Measurements from ENCODE around the gene TRAPPC12.
A peak's percentile ranks its signal among the peaks of the same experiment; 100 is the strongest.

TRAPPC12 gene

GRCh38 chr2:3517948-3518495, 138.5 kb downstream of the TRAPPC12 start:
- DNase-seq, result no peak

GRCh38 chr2:3518496-3519254, 139.2 kb downstream of the TRAPPC12 start:
- peak; percentile 97 for DNase-seq

DNA sequence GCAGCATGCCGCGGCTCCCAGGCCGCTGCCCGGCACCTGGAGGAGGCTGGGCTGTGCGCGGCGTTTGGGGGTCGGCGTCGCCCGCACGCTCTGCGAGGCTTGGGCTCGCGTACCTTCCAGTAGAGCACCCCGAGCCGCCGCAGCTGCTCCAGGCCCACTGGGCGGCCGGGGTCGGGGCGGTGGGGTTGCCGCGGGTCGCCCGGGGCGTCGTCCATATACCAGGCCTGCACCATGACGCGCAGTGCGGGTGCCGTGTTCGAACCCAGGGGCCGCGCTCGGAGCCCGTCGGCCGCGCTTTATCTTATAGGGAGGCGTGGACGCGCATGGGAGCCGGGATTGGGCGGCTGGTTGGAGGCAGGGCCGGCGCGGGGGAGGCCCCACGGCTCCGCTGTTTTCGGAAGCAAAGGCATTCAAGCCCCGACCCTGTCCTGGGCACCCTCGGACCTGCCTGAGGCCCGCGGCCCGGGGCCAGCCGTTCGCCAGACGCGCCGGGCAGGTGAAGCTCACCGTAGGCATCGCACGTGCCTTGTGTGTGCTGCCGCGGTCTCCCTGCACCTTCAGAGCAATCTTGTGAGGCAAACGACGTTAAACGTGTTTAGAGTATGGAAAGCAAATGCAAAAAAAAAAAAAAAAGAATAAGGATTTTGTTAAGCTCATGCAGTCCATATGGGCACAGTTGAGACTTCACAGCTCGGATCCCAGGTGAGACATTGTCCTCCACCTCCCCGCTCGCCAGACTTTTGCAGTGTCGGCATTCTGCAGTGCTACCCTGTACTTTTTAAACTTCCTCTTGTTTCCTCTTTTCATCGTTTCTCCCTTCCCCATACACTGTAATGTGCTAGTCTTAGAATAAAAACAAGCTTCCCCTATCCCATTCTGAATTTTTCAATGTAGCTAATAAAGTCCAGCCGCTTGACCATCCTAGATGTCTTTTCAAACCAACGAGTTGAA, 140.0 kb downstream of the TRAPPC12 start, which contains the start of gene ADI1:
Gene ADI1 (minus strand): TSS at position 277 of the 951 bp plus-strand sequence. CDS start 44 bp downstream, at position 233.
- peak; percentile 91 for DNase-seq

DNA sequence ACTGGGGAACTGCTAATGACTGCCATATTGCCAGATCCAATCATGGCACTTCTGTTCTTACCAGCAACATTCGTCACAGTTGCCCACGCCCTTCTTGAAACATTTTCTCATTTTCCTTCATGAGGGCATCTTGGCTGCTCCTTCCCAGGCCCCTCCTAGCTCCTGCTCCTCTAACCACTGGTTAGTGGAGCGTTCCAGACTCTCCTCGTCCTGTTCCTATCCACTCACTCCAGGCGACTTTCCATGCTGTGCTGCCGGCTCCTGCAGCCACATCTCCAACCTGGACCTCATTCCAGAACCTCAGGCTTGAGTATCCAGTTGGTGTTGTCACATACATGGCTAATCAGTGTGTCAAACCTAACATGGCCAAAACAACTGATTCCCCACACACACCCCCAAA, 141.1 kb downstream of the TRAPPC12 start:
- peak; percentile 25 for DNase-seq

- DNase-seq, result no peak
Observed at GRCh38 chr2:3522961-3523421, 143.5 kb downstream of the TRAPPC12 start.

DNA sequence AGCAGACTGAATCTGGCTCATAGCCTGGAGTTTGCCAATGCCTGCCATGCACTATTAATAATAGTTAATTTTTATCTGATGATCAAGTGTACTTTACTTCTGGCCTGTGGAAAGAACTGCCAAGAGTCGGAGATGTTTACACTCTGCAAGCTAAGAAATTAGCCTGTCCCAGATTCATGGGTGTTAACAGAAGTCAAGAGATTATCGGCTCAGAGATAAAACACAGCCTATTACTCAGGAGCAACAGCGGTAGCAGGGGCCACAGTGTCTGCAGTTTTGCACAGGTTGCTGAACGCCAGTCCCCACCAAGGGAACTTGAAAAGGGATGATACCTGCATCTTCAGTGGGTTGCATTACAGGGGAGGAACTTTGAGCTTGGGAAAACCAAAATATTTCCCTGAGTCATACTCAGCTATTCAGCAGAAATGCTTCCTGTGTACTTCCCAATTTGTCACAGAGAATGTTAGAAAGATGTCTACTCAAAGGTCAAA, 144.1 kb downstream of the TRAPPC12 start:
- no peak for DNase-seq

- DNase-seq, result no peak
Observed at GRCh38 chr2:3526871-3527270, 147.4 kb downstream of the TRAPPC12 start.

- no peak for DNase-seq
Observed at GRCh38 chr2:3527886-3528785, 148.6 kb downstream of the TRAPPC12 start.

All from hematopoietic multipotent progenitor cell treated with erythropoietin and hydrocortisone succinate and interleukin-3 and kit ligand, for 6 days (in vitro differentiated cells).